HG03520 (cell line): ENCODE data around the gene MCEMP1.

Experiments used
- ATAC-seq: cut with Tn5 transposase; IDR thresholded peaks from one replicate; pipeline ENCODE4 v1.9.1; 2021; ENCODE audit warnings: mild to moderate bottlenecking, moderate library complexity; ENCODE audit not compliant: unreplicated experiment

The MCEMP1 gene

GRCh38 chr19:7722231-7722651 lies 45.4 kb downstream of the MCEMP1 start:
- no peak for ATAC-seq

DNA sequence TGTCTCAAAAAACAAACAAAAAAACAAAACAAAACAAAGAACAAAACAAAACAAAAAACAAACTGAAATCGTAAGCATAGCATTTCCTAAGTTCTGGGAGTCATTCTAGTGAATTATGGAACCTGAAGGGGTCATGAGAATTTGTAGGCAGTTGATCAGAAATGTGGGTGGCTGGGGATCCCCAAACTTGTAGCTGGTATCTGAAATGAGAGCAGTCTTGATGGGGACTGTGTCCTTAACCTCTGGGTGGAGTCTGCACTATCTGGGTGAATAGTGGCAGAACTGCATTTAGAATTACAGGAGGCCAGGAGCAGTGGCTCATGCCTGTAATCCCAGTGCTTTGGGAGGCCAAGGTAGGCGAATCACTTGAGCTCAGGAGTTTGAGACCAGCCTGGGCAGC lies 48.9 kb downstream of the MCEMP1 start:
- ATAC-seq = no peak

- no peak for ATAC-seq
Observed at GRCh38 chr19:7729211-7729610, 52.3 kb downstream of the MCEMP1 start.
